ENCODE measurements around the gene CD274. TPM values are rescaled to one million over a fixed set of nuclear protein-coding genes. Genes with fewer than 3 reads are reported as not detected.

Gene CD274
- total RNA-seq, 2 experiments from 2014 or later, result 14.2 to 15.0 TPM

Other genes with a start within 250 kb of the CD274 start
- not detected for gene INSL4, start 219.1 kb upstream of the CD274 start, total RNA-seq
- 1 to 10 TPM; 3.4 to 4.0 TPM for gene RLN2, start 145.8 kb upstream of the CD274 start, total RNA-seq
- gene RLN1, start 110.7 kb upstream of the CD274 start, total RNA-seq, result under 1 TPM; 0.54 to 0.95 TPM
- gene PLGRKT, start 12.6 kb upstream of the CD274 start, total RNA-seq, result 10 to 100 TPM; 48.9 to 51.4 TPM
- under 1 TPM in 1 of 2 experiments, not detected in 1; 0.10 TPM for gene PDCD1LG2, start 60.0 kb downstream of the CD274 start, total RNA-seq
- 10 to 100 TPM; 14.5 to 16.4 TPM for gene RIC1, start 178.6 kb downstream of the CD274 start, total RNA-seq